Prostate gland (tissue), 2 donors: ENCODE results near the gene SPTA1. TPM values are rescaled to one million over a fixed set of nuclear protein-coding genes. Genes with fewer than 3 reads are reported as not detected.

ENCODE experiments used
- DNase-seq: peaks from one replicate; pipeline ENCODE4 v3.0.0-alpha.2; 2019; ENCODE audit warnings: low spot score
- H3K27ac ChIP-seq, 2 donors: fragments of 200-600 bp; sonication (generic); 2 replicates each; pipeline ENCODE4 v1.5.1; 2017 to 2019
- H3K27me3 ChIP-seq: fragments of 200-600 bp; sonication (generic); replicated peaks from 2 replicates; pipeline ENCODE4 v1.5.1; 2019; ENCODE audit not compliant: insufficient read depth
- H3K36me3 ChIP-seq, 2 donors: fragments of 200-600 bp; sonication (generic); 1 replicate in 1 of 2; 2 replicates in 1 of 2; pipeline versions ENCODE4 v1.5.1 to v1.8.1; 2017 to 2019
- H3K4me1 ChIP-seq: fragments of 200-600 bp; sonication (generic); replicated peaks from 2 replicates; pipeline ENCODE4 v1.5.1; 2019
- H3K4me3 ChIP-seq, 2 donors: fragments of 200-600 bp; sonication (generic); 2 replicates each; pipeline ENCODE4 v1.5.1; 2017 to 2019
- H3K9me3 ChIP-seq: fragments of 200-600 bp; sonication (generic); 2 replicates; pipeline ENCODE4 v1.5.1; 2017
- CTCF ChIP-seq, 4 experiments: fragments of 200-600 bp in 2 of 4; fragments of 450-650 bp in 2 of 4; sonication (generic) in 2 of 4; IDR thresholded peaks; 1 replicate in 3 of 4; 2 replicates in 1 of 4; pipeline ENCODE4 v1.5.1; 2016 to 2019; ENCODE audit warnings: antibody characterized with exemption in 4 of 4, mild to moderate bottlenecking in 2 of 4, moderate library complexity in 2 of 4
- POLR2A ChIP-seq: fragments of 450-650 bp; IDR thresholded peaks from one replicate; pipeline ENCODE4 v1.6.1; 2016; ENCODE audit warnings: antibody characterized with exemption, mild to moderate bottlenecking
- POLR2AphosphoS5 ChIP-seq: sonication (generic); formaldehyde crosslinking; IDR thresholded peaks from one replicate; pipeline ENCODE4 v1.6.1; 2017; ENCODE audit warnings: antibody characterized with exemption
- WGBS: methylation state at CpG from one replicate; pipeline ENCODE4 v1.1.5; 2018; 5-methylcytosine and 5-hydroxymethylcytosine counted together
- intact Hi-C: fragments of 100-400 bp; cut with DNase I; formaldehyde crosslinking; loops from one replicate; pipeline ENCODE4 v1.14.2; 2022
- total RNA-seq, 2 donors: library from RNA; depleted of rRNA; stranded (reverse); fragments of >200 nt; gene quantifications; one replicate each; pipeline ENCODE4 v1.1.0, GENCODE V29; 2016

Gene SPTA1
- total RNA-seq, 2 donors from 2014 or later, result 0.28 TPM; not detected in 1

- Histone ChIP-seq H3K36me3 (no peaks in the 10 kb centered on the region), H3K4me1 (no peaks in the 10 kb centered on the region), H3K4me3 (no peak overlapping the region), H3K9me3 (no peaks in the 10 kb centered on the region), H3K27me3 (no peaks in the 10 kb centered on the region), H3K27ac (no peak overlapping the region)
- no peak for TF ChIP-seq CTCF (IDR thresholded peaks at IDR 0.05)
- no peak for TF ChIP-seq POLR2AphosphoS5
- no peak for TF ChIP-seq POLR2A
- no peak for DNase-seq
- WGBS, result 31% methylated on average over 4 of the region's 4 CpGs
- intact Hi-C loops, result no loop called here
Measured at GRCh38 chr1:158730453-158730852, 43.9 kb upstream of the SPTA1 start.

GRCh38 chr1:158728510-158729225 is 42.2 kb upstream of the SPTA1 start:
- WGBS, result 58% methylated on average over 3 of the region's 3 CpGs
- DNase-seq, result no peak
- Histone ChIP-seq H3K4me1 (no peaks in the 10 kb centered on the region), H3K27me3 (no peaks in the 10 kb centered on the region), H3K9me3 (no peaks in the 10 kb centered on the region), H3K27ac (no peak overlapping the region), H3K4me3 (no peak overlapping the region), H3K36me3 (no peaks in the 10 kb centered on the region)
- intact Hi-C loops, result no loop called here
- TF ChIP-seq CTCF (IDR thresholded peaks at IDR 0.05) (no peak), POLR2A (no peak), POLR2AphosphoS5 (no peak)

GRCh38 chr1:158724442-158724841 is 37.9 kb upstream of the SPTA1 start:
- Histone ChIP-seq H3K4me1 (no peaks in the 10 kb centered on the region), H3K27ac (no peak overlapping the region), H3K4me3 (no peak overlapping the region), H3K36me3 (no peaks in the 10 kb centered on the region), H3K27me3 (no peaks in the 10 kb centered on the region), H3K9me3 (no peaks in the 10 kb centered on the region)
- intact Hi-C loops, result no loop called here
- DNase-seq, result no peak
- no peak for TF ChIP-seq CTCF (IDR thresholded peaks at IDR 0.05)
- TF ChIP-seq POLR2A, result no peak
- no peak for TF ChIP-seq POLR2AphosphoS5
- WGBS, result 93% methylated on average over 5 of the region's 5 CpGs

- WGBS, result 83% methylated on average over 2 of the region's 2 CpGs
- Histone ChIP-seq H3K4me3 (no peak within 1 kb of the TSS), H3K9me3 (no peaks in the 10 kb centered on the region), H3K27ac (no peak within 1 kb of the TSS), H3K4me1 (no peaks in the 10 kb centered on the region), H3K27me3 (no peaks in the 10 kb centered on the region), H3K36me3 (no peaks in the 10 kb centered on the region)
- no peak for DNase-seq
- intact Hi-C loops, result no loop called here
- TF ChIP-seq POLR2A (no peak), POLR2AphosphoS5 (no peak), CTCF (IDR thresholded peaks at IDR 0.05) (no peak)
Measured at GRCh38 chr1:158720620-158721019, 34.1 kb upstream of the SPTA1 start, which contains the start of gene OR6K3. TSS of gene OR6K3 (minus strand) at chr1:158720720. CDS start at chr1:158718115, 2,605 bp downstream.

GRCh38 chr1:158719664-158720063 is 33.1 kb upstream of the SPTA1 start:
- 68% methylated on average over 3 of the region's 3 CpGs for WGBS
- TF ChIP-seq CTCF (IDR thresholded peaks at IDR 0.05), result no peak
- TF ChIP-seq POLR2A, result no peak
- TF ChIP-seq POLR2AphosphoS5, result no peak

More at GRCh38 chr1:158719664-158720063, 33.1 kb upstream of the SPTA1 start:
- no peak for DNase-seq
- Histone ChIP-seq H3K4me3 (no peak overlapping the region), H3K36me3 (no peaks in the 10 kb centered on the region), H3K9me3 (no peaks in the 10 kb centered on the region), H3K27ac (no peak overlapping the region), H3K4me1 (no peaks in the 10 kb centered on the region), H3K27me3 (no peaks in the 10 kb centered on the region)
- intact Hi-C loops, result no loop called here
